ENCODE measurements around the gene C1QTNF1. TPM values are rescaled to one million over a fixed set of nuclear protein-coding genes. Genes with fewer than 3 reads are reported as not detected.

C1QTNF1 gene
- total RNA-seq, 8 experiments from 2014 or later = 0.25 to 51.1 (median 2.7) TPM

- in situ Hi-C loops (cut with MboI; ENCODE audit: low pct_unique_long_range_greater_than_20kb in 2 of 9, low sequenced_read_pairs in 9 of 9, unreplicated experiment in 9 of 9) = loop anchor here in 5 of 9 experiments (10.0 to 25.0 kb wide), 3 partner anchors 289 to 614 kb away; no protein-coding TSS in a partner anchor
- no peak overlapping the region for H3K27ac ChIP-seq
- peaks cover 6 to 9% of the 10 kb centered on the region in 2 donors for H3K4me1 ChIP-seq (replicated peaks in 1 of 2)
- peak in 3 of 8 experiments; percentile 26 to 85 (median 47) for ATAC-seq (replicated peaks in 6 of 8)
- WGBS, 10 experiments = 7 to 81% (median 36%) methylated on average over 2 to 5 of the region's 16 CpGs; no CpG with 5 or more reads in 6 of the 10 experiments
- H3K4me3 ChIP-seq = no peak overlapping the region
Measured at GRCh38 chr17:79098282-79098867, 74.4 kb downstream of the C1QTNF1 start.

Other genes with a start within 250 kb of the C1QTNF1 start
- 10 to 100 TPM; 13.9 to 46.4 (median 30.0) TPM for gene CYTH1, start 241.9 kb upstream of the C1QTNF1 start, total RNA-seq
- 10 to 100 TPM; 16.1 to 57.5 (median 25.9) TPM for gene USP36, start 183.4 kb upstream of the C1QTNF1 start, total RNA-seq
- gene CEP295NL, start 121.0 kb upstream of the C1QTNF1 start, total RNA-seq = 1 to 10 TPM in 2 of 8 experiments, under 1 TPM in 6; 0.29 to 1.7 (median 0.61) TPM
- 100 to 1,000 TPM in 1 of 8 experiments, 10 to 100 TPM in 7; 18.8 to 246 (median 38.7) TPM for gene TIMP2, start 98.8 kb upstream of the C1QTNF1 start, total RNA-seq
- 100 to 1,000 TPM in 2 of 8 experiments, 10 to 100 TPM in 6; 34.8 to 346 (median 58.7) TPM for gene LGALS3BP, start 44.2 kb upstream of the C1QTNF1 start, total RNA-seq
- gene CANT1, start 14.4 kb upstream of the C1QTNF1 start, total RNA-seq = 10 to 100 TPM; 20.7 to 42.6 (median 28.8) TPM
- gene ENGASE, start 50.7 kb downstream of the C1QTNF1 start, total RNA-seq = 10 to 100 TPM; 10.0 to 49.6 (median 15.4) TPM